Body of pancreas (tissue), 4 donors: Measurements from ENCODE around the gene CKS1B. TPM values are rescaled to one million over a fixed set of nuclear protein-coding genes. Genes with fewer than 3 reads are reported as not detected.

Experiments
- ATAC-seq: fragments of 150-250 bp; one replicate; pipeline ENCODE4 v1.9.1; 2016
- DNase-seq, 4 donors: peaks; one replicate each; pipeline ENCODE4 v3.0.0-alpha.2; 2019
- H3K27ac ChIP-seq, 4 donors: fragments of 200-600 bp; sonication (generic); 1 replicate in 3 of 4; 2 replicates in 1 of 4; pipeline versions ENCODE4 v1.5.1 to v1.6.1; 2016 to 2019; ENCODE audit warnings: mild to moderate bottlenecking in 1 of 4, mixed read lengths in 1 of 4, moderate library complexity in 1 of 4
- H3K27me3 ChIP-seq, 2 donors: fragments of 200-600 bp; sonication (generic); one replicate each; pipeline ENCODE4 v1.6.0; 2016; ENCODE audit warnings: mild to moderate bottlenecking in 1 of 2
- H3K36me3 ChIP-seq, 2 donors: fragments of 200-600 bp; sonication (generic); replicated peaks in 1 of 2; 2 replicates each; pipeline ENCODE4 v1.5.1; 2016; ENCODE audit warnings: low read depth in 2 of 2; ENCODE audit not compliant: insufficient read depth in 1 of 2
- H3K4me1 ChIP-seq: fragments of 200-600 bp; sonication (generic); one replicate; pipeline ENCODE4 v1.6.0; 2016
- H3K4me3 ChIP-seq, 2 donors: fragments of 200-600 bp; sonication (generic); 1 replicate in 1 of 2; 2 replicates in 1 of 2; pipeline ENCODE4 v1.5.1; 2016 to 2019
- H3K9me3 ChIP-seq, 3 donors: fragments of 200-600 bp; sonication (generic); 1 replicate in 2 of 3; 2 replicates in 1 of 3; pipeline ENCODE4 v1.5.1; 2016
- POLR2A ChIP-seq, 3 donors: fragments of 450-650 bp; IDR thresholded peaks; one replicate each; pipeline ENCODE4 v1.6.1; 2016; ENCODE audit warnings: antibody characterized with exemption in 3 of 3, mild to moderate bottlenecking in 2 of 3
- WGBS, 2 donors: methylation state at CpG; one replicate each; pipeline ENCODE4 v1.1.5; 2017; 5-methylcytosine and 5-hydroxymethylcytosine counted together
- intact Hi-C: fragments of 100-400 bp; cut with DNase I; formaldehyde crosslinking; loops from one replicate; pipeline ENCODE4 v1.15.1; 2023
- total RNA-seq, 2 donors: library from RNA; depleted of rRNA; stranded (reverse); fragments of >200 nt; gene quantifications; one replicate each; pipeline ENCODE4 v1.1.0, GENCODE V29; 2016
- TF ChIP-seq, protein P1 (sequence below), 7 experiments: fragments of 450-650 bp in 4 of 7; fragments of 200-600 bp in 3 of 7; sonication (generic) in 3 of 7; IDR thresholded peaks; one replicate each; pipeline ENCODE4 v1.5.1; 2016 to 2019; ENCODE audit warnings: antibody characterized with exemption in 7 of 7

CKS1B gene
- total RNA-seq, 2 donors from 2014 or later = 15.6 to 29.0 TPM

DNA sequence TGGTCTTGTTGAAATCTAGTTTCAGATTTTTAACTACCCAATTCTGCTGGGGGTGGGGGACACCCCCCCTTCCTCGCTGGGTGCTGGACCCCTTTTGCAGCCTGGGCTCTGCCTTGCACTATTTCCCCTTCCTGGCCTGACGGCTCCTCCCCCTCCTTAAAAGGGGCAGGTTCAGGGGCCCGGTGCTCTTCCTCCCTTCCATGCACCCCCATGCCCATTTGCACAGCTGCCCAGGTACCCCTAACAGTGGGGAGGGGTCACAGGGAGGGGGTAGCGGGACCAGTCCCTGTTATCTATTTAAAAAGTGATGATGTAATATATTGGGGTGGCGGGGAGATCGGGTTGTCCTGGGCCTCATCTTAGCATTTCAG lies 43.5 kb downstream of the CKS1B start:
- Histone ChIP-seq H3K36me3 (peaks cover 0 to 7% of the 10 kb centered on the region in 2 donors), H3K27me3 (no peaks in the 10 kb centered on the region), H3K27ac (peak overlapping the region; percentile 56 to 72 (median 68)), H3K4me1 (peaks cover 37% of the 10 kb centered on the region), H3K4me3 (no peak overlapping the region), H3K9me3 (no peaks in the 10 kb centered on the region)
- intact Hi-C loops = no loop called here
- DNase-seq = peak in 1 of 4 donors; percentile 26
- WGBS, 2 donors = 48 to 54% methylated on average over 6 of the region's 6 CpGs
- ATAC-seq = no peak
- TF ChIP-seq, protein P1, sequence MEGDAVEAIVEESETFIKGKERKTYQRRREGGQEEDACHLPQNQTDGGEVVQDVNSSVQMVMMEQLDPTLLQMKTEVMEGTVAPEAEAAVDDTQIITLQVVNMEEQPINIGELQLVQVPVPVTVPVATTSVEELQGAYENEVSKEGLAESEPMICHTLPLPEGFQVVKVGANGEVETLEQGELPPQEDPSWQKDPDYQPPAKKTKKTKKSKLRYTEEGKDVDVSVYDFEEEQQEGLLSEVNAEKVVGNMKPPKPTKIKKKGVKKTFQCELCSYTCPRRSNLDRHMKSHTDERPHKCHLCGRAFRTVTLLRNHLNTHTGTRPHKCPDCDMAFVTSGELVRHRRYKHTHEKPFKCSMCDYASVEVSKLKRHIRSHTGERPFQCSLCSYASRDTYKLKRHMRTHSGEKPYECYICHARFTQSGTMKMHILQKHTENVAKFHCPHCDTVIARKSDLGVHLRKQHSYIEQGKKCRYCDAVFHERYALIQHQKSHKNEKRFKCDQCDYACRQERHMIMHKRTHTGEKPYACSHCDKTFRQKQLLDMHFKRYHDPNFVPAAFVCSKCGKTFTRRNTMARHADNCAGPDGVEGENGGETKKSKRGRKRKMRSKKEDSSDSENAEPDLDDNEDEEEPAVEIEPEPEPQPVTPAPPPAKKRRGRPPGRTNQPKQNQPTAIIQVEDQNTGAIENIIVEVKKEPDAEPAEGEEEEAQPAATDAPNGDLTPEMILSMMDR (IDR thresholded peaks at IDR 0.05) = no peak
- peak in 1 of 3 donors; percentile 4 for TF ChIP-seq POLR2A (IDR thresholded peaks at IDR 0.05)

DNA sequence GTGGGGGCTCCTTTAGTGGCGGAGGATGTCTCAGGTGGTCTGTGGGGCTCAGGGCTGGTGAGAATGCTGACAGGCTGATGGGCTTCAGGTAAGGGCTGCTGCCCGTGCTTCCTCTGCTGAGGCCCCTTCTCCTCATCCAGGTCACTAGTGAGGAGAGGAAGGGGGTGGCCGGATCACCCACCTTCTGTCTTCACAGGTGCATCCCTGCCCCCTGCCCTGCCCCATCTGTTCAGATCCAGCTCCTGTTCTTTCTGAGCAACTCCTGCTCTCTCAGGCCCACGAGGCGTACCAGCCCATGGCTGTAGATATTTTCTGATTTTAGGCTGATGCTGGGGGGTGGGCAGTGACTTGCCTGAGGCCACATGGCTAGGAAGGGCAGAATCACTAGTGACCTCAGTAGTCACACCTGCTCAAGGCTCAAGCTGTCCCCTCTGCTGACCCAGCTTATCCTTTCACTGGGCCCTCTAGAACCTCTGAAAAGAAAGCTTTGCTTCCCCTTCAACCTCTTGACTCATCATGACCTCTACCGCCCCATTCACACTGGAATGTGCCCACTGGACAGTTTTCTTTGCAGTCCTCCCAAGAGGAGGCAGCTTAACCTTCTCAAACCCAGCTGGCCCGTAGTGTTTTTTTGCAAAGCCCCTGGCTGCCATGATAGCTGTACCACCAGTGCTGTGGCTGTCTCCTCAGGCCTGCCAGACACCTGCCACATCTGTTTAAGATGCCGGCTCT lies 44.3 kb downstream of the CKS1B start:
- Histone ChIP-seq H3K27me3 (no peaks in the 10 kb centered on the region), H3K27ac (peak overlapping the region in 1 of 4 donors; percentile 8), H3K4me3 (no peak overlapping the region), H3K4me1 (peaks cover 33% of the 10 kb centered on the region), H3K36me3 (peaks cover 0 to 7% of the 10 kb centered on the region in 2 donors), H3K9me3 (no peaks in the 10 kb centered on the region)
- DNase-seq = no peak
- intact Hi-C loops = no loop called here
- 85 to 88% methylated on average over 8 of the region's 8 CpGs for WGBS, 2 donors
- TF ChIP-seq, protein P1 (IDR thresholded peaks at IDR 0.05) = no peak
- TF ChIP-seq POLR2A (IDR thresholded peaks at IDR 0.05) = no peak
- ATAC-seq = no peak

DNA sequence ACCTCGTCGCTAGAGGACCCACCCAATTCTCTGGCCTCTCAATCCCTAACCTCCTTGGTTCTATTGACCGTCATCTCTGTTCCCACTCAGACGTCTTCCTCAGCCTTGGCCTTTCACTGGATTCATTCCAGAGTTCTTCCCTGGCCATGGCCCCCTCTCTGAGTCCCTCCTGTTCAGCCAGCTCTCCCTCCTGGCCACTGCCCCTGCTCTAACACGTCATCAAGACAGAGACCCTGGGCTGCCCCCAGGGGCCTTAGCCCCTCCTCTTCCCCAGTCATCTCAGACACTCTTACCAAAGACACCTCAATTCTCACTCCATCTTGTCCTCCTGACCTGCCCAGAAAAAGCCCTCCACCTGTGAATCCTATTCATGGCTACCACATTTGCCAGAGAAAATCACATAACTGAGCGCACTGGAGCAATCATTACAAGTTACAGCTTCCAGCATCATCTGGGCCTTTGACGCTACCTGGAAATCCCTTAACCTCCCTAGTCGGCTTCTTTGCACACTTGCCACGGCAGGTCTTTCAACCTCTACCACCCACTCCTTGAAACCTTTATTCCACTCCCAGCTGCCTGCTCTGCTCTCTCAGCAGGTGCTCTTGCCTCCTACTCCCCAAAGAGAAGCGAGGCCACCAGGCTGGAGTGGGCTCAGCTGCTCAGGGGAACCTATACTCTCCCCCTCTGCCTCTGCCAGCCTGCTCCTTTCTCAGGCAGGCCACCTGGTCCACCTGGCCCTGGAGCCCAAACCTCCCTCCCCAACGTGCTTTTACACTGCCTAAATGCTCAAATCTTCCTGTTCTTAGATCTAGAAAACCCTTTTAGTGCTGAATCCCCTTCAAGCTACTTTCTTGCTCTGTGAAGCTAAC lies 45.1 kb downstream of the CKS1B start:
- H3K9me3 ChIP-seq = no peaks in the 10 kb centered on the region
- intact Hi-C loops = no loop called here
- peaks cover 31% of the 10 kb centered on the region for H3K4me1 ChIP-seq
- TF ChIP-seq, protein P1 (IDR thresholded peaks at IDR 0.05) = no peak
- TF ChIP-seq POLR2A (IDR thresholded peaks at IDR 0.05) = no peak
- no peak for ATAC-seq
- H3K4me3 ChIP-seq = no peak overlapping the region
- H3K36me3 ChIP-seq = peaks cover 0 to 5% of the 10 kb centered on the region in 2 donors
- H3K27me3 ChIP-seq = no peaks in the 10 kb centered on the region
- DNase-seq = no peak
- WGBS, 2 donors = 71 to 78% methylated on average over 11 of the region's 11 CpGs
- peak overlapping the region in 1 of 4 donors; percentile 8 for H3K27ac ChIP-seq

DNA sequence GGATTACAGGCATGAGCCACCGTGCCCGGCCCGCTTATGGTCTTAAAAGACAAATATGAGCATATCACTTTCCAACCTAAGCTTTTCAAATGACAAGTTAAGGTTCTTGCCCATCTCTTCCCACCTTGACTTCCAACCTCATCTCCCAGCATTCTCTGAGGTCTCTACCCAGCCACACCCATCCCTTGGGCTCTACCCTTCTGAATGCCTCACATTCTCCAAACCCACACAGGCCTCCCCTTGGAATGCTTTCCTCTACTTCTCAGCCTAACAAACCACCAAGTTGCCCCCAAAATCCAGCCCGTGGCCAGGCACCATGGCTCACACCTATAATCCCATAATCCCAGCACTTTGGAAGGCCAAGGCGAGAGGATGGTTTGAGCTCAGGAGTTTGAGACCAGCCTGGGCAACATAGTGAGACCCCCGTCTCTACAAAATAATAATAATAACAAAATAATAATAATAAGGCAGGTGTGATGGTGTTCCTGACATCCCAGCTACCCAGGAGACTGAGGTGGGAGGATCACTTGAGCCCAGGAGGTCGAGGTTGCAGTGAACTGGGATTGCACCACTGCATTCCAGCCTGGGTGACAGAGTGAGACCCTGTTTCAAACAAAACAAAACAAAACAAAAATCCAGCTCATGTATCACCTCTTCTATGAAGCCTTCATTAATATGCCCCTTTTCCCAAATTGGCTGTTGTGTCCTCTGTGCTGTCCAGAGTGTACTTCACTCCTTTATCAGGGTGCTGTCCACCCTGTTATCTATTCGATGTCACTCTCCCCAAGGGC lies 47.9 kb downstream of the CKS1B start:
- no peak for ATAC-seq
- Histone ChIP-seq H3K27me3 (no peaks in the 10 kb centered on the region), H3K27ac (peak overlapping the region in 2 of 4 donors; percentile 14 to 46), H3K36me3 (no peaks in the 10 kb centered on the region), H3K9me3 (no peaks in the 10 kb centered on the region), H3K4me1 (peaks cover 27% of the 10 kb centered on the region), H3K4me3 (no peak overlapping the region)
- no peak for DNase-seq
- WGBS, 2 donors = 71 to 84% methylated on average over 8 of the region's 8 CpGs
- intact Hi-C loops = no loop called here
- TF ChIP-seq POLR2A (IDR thresholded peaks at IDR 0.05) = no peak
- TF ChIP-seq, protein P1 (IDR thresholded peaks at IDR 0.05) = no peak
